ENCODE data around the gene KIF26B.

Gene KIF26B

DNA sequence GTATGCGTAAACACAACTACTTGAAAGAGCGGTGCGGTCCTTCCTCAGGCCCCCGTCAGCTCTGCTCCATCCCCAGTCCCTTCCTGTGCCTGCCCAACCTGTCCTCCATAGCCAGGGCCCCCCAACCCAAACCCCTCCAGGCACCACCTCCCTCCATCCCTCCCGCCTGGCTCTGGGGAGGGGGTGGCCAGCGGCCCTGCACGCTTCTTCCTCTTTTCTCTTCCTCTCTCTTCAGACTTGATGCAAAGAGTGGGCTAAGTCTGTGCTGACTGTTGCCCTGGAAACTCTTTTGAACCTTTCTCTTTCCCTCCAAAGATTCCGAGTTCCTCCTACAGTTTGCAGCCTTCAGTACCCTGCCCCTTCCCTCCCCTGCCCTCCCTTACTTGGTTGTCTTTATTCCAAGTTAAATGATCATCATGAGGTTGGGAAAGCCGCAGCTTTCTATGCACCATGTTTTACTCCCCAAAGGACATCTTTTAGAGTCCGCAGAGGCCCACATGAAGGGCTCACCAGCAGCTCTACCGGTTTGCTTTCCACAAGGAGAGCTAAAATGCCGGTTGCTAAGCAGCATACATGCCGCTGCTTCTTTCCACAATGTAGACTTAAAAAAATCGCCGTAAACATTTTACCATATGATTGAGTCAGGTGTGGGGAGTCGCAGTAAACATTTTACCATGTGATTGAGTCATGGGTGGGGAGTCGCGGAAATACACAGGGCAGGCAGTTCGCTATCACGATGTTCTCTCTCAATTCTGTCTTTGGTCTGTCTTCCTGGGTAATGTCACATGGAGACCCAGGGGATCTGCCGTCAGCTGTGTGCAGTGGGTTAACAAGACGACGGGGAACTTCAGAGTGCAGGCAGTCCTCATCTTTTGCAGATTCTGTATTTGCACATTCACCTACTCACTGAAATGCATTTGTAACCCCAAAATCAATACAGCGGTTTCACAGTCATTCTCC, 525.3 kb downstream of the KIF26B start:
- no peak for DNase-seq (ENCODE audit: low read depth, low spot score)

DNA sequence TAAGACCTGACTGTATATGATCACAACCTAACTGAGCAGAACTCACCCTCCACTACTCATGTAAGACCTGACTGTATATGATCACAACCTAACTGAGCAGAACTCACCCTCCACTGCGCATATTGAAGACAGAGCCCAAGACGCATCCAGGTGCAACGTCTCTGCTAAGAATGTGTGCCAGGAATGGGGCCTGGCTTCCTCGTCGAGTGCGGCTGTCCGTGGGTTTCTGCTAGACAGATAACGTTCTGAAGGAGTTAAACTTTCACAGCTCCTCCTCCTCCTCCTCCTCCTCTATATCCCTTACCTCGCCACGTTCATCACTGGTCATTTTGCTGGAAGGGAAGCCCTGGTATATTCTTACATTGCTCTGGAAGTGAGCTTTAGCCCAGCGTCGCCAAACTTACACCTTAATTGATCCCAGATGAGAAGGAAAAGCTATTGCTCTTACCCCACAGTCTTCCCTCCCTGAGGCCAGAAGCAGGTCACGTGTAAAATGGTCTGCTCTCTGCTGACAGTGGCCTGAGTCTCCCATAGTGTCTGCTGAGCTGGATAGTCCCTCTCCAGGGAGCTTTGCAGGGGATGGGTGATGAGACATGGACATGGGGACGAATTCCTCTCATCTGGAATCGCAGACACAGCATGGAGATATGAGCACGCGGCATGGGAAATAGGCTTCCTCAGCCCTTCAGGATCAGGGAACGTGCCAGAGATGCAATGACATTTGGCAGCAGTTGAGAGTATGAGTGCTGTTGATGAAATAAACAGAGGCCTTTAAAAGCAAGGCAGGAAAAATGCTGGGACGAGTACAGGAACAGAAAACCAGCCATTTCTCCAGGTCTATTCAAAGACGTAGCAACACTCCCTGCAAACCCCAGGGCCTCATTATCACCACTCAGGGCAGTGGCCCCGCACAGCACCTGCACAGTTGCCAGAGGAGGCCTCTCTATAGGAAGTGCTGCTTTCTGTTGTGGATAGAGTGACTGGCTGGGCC, 528.1 kb downstream of the KIF26B start:
- no peak for DNase-seq (ENCODE audit: low read depth, low spot score)

DNA sequence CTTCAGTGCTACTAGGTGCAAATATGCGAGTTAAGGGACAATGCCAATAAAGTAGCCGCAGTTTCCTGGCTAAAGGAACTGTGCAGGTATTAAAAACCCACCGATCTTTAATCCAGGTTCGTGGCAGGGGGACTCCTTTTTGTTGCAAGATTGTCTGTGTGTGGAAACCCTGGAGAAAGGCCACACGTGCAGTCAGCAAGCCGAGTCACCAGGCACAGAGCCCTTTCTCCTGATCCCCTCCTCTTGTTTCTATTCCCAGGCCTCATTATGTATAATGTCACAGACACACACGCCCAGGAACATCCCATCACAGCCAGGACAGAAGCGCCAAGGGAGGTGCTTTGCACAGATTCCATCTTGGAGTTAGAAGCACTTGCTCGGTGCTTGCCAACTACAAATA, 528.9 kb downstream of the KIF26B start:
- no peak for DNase-seq (ENCODE audit: low read depth, low spot score)

DNA sequence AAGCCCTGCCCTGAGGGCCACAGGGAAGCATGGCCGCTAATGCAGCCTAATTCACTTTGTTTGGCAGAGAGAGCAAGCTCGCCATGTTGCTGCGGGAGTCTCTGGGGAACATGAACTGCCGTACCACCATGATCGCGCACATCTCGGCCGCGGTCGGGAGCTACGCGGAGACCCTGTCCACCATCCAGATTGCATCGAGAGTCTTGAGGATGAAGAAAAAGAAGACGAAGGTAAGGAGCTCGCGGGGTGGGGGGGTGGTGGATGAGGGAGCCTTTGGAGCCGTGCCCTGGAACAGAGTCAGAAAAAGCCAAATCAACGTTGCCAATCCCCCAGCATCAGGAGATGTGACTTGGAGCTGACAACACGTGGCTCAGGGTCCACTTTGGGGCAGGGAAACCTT, 529.4 kb downstream of the KIF26B start:
- DNase-seq (ENCODE audit: low read depth, low spot score), result no peak

DNA sequence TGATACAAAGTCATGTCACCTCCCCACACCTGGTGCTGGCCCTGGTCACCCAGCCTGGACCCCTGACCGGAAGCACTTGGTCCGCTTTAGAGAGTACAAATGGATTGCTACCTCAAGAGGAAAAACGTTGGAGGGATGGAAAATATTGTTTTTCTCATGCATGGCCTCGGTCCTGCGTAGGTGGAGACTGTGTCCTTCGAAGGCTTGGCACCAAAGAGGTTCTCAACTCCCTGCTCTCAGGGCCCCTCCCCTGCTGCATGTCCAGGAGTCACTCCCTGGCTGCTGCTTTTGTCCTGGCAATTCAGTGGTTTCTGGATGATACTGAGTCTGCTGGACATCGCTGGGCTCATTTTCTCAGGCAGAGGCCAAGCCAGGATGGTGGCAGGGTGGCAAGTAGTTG, 529.8 kb downstream of the KIF26B start:
- DNase-seq (ENCODE audit: low read depth, low spot score), result no peak

DNA sequence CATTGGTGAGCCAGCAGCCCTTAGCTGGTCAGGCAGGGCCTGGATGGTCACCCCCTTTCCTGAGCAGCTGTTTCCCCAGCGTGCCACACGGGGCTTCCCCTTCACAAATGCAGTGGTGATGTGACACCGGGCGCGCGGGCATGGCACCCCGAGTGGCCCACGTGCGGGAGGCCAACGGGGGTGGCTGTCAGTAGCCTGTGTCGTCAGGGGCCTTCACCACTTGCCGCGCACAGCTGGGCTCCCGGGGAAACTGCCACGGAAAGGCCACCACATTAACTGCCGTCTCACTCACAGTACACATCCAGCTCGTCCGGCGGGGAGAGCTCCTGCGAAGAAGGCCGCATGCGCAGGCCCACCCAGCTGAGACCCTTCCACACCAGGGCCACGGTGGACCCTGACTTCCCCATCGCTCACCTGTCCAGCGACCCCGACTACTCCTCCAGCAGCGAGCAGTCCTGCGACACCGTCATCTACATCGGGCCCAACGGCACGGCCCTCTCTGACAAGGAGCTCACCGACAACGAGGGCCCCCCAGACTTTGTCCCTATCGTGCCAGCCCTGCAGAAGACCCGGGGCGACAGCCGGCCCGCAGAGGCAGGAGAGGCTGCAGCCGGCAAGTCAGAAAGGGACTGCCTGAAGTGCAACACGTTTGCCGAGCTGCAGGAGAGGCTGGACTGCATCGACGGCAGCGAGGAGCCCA, 530.5 kb downstream of the KIF26B start:
- no peak for DNase-seq (ENCODE audit: low read depth, low spot score)

DNA sequence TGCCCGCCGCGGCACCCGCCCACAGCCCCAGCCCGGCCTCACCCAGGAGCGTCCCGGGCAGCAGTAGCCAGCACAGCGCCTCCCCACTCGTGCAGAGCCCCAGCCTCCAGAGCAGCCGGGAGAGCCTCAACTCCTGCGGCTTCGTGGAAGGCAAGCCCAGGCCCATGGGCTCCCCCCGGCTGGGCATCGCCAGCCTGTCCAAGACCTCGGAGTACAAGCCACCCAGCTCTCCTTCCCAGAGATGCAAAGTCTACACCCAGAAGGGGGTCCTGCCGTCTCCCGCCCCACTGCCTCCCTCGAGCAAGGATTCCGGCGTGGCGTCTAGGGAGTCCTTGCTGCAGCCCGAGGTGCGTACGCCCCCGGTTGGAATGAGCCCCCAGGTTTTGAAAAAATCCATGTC, 531.2 kb downstream of the KIF26B start:
- no peak for DNase-seq (ENCODE audit: low read depth, low spot score)

DNA sequence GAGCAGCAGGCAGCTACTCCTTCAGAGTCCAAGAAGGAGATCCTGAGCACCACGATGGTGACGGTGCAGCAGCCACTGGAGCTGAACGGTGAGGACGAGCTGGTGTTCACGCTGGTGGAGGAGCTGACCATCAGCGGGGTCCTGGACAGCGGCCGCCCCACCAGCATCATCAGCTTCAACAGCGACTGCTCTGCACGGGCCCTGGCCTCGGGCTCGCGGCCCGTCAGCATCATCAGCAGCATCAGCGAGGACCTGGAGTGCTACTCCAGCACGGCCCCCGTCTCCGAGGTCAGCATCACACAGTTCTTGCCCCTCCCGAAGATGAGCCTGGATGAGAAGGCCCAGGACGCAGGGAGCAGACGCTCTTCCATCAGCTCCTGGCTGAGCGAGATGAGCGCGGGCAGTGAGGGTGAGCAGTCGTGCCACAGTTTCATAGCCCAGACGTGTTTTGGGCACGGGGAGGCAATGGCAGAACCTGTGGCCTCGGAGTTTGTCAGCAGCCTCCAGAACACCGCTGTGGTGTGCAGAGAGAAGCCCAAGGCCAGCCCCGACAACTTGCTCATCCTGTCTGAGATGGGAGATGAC, 531.8 kb downstream of the KIF26B start:
- no peak for DNase-seq (ENCODE audit: low read depth, low spot score)

DNA sequence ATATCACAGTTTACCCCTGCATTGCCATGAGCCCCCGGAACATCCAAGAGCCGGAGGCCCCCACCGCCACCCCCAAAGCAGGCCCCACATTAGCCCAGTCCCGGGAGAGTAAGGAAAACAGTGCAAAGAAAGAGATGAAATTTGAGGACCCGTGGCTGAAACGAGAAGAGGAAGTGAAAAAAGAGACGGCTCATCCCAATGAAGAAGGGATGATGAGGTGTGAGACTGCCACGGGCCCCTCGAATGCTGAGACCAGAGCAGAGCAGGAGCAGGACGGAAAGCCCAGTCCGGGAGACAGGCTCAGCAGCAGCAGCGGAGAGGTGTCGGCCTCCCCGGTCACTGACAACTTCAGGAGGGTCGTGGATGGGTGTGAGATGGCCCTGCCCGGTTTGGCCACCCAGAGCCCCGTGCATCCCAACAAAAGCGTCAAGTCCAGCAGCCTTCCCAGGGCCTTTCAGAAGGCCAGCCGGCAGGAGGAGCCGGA, 532.4 kb downstream of the KIF26B start:
- no peak for DNase-seq (ENCODE audit: low read depth, low spot score)

DNA sequence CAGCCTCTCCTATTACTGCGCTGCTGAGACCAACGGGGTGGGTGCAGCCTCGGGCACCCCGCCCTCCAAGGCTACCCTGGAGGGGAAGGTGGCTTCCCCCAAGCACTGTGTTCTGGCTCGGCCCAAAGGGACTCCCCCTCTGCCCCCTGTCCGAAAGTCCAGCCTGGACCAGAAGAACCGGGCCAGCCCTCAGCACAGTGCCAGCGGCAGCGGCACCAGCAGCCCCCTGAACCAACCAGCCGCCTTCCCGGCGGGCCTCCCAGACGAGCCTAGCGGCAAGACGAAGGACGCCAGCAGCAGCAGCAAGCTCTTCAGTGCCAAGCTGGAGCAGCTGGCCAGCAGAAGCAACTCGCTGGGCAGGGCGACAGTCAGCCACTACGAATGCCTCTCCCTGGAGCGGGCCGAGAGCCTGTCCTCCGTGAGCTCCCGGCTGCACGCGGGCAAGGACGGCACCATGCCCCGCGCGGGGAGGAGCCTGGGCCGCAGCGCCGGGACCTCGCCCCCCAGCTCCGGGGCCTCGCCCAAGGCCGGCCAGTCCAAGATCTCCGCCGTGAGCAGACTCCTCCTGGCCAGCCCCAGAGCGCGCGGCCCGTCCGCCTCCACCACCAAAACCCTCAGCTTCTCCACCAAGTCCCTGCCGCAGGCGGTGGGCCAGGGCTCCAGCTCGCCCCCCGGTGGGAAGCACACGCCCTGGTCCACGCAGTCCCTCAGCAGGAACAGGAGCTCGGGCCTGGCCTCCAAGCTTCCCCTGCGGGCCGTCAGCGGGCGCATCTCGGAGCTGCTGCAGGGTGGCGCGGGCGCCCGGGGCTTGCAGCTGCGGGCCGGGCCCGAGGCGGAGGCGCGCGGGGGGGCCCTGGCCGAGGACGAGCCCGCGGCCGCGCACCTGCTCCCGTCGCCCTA, 533.1 kb downstream of the KIF26B start:
- no peak for DNase-seq (ENCODE audit: low read depth, low spot score)

DNA sequence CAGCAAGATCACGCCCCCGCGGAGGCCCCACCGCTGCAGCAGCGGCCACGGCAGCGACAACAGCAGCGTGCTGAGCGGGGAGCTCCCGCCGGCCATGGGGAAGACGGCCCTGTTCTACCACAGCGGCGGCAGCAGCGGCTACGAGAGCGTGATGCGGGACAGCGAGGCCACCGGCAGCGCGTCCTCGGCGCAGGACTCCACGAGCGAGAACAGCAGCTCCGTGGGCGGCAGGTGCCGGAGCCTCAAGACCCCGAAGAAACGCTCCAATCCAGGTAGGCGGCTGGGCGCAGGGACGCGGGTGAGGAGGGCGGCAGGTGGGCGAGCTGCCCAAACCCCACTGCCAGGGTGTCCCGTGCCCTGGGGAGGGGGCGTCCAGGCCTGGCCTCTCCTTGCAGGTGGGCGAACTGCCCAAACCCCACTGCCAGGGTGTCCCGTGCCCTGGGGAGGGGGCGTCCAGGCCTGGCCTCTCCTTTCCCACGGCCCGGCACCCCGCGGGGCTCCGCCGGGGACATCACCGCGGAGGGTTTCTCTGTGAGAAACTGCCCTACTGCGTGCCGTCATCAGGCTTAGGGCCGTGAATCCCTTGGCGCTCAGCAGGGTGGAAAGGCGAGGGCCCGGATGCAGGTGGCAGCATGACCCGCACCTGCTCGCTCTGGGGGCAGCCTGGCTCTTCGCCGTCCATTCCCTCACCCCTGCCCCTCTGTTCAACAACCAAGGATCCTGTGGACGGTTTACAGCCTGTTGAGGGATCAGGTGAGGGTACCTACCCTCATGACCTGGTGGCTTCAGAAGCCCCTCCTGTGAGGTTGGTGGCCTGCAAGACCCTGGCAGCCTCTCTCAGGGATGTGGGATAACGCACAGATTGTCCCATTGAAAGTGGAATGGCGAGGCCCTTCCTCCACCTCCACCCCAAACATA, 534.0 kb downstream of the KIF26B start:
- DNase-seq (ENCODE audit: low read depth, low spot score), result no peak

DNA sequence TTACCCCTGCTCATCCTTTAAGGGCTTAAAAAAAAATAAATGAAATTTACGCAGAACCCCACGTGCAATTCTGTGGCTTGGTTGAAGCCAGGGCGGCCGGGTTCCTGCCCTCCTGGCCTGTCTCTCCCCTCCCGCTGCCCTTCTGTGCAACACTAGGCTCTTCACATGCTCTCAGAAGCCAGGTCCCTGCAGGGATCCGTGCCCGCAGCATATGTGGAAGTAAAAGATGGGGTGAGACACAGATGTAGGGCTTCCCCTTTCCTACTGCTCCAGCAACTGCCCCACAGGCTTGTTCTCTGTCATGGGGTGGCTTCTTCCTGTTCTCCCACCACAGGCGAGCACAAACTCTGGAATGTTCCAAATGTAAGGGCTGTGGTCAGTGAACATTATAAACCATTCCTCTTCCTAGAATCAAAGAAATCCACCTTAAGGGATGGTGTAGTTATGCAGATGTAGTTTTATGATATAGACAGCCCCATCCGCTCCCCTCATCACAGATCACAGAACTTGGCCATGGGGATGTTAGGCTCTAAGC, 535.4 kb downstream of the KIF26B start:
- no peak for DNase-seq (ENCODE audit: low read depth, low spot score)

DNA sequence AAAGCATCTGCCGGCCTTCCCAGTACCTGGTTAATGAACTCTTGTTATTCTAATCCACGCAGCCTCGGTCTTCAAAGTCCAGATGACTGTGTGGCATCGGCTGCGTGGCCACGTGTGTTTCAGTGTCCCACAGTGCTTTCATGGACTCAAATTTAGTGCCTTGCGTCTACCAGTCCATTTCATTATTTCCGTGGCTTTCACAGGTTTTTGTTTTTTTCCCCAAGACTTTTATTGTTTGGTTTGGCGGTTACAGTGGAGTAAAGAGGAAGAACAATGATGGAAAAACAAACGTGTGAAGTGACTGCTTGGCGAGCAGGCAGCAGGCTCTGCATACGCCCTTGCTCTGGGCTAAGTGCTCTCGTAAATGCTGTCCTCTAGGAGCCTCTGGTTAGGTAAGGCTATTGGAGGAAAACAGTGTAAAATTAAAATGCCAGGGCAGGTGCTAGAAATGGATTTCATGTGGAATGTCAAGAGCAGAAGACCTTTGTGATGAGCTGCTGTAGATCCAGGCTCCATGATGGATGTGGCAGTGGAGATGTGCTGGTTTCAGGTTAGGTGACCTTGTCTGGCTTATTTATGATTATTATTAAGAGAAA, 536.3 kb downstream of the KIF26B start:
- no peak for DNase-seq (ENCODE audit: low read depth, low spot score)

DNA sequence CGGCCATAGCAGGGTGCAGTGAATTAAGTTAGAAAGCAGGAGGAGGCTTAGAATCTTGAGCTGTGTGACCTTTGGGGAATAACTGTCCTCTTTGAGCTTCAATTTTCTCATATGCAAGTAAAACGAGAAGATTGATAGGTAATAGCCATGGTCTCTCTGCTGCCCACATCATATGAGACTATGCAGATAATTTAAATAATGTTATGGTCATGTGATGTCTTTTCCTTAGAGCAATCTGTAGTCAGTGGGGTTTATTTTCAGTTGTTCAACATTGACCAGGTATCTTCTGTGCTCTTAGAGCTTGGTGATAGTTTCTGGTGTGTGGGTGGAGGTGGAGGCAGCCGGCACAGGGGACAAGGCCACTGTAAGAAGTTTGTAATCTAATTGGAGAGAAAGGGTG, 537.1 kb downstream of the KIF26B start:
- no peak for DNase-seq (ENCODE audit: low read depth, low spot score)

DNA sequence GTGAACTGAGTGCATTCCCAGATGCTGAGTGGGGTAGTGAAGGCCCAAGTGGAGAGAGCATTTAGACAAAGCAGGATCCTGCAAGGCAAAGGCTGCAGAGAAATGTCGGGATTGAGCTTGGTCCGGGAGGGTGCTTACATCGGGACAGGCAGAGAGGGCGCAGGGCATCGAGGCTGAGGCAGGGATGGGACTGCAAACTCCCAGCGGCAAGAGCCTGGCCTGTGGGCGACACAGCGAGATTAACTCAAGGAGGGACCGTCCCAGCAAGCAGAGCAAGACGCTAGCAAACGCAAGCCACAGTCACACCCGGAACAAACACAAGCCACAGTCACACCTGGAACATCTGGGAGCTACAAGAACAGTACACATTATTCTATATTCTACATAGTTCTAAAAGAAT, 537.5 kb downstream of the KIF26B start:
- no peak for DNase-seq (ENCODE audit: low read depth, low spot score)

DNA sequence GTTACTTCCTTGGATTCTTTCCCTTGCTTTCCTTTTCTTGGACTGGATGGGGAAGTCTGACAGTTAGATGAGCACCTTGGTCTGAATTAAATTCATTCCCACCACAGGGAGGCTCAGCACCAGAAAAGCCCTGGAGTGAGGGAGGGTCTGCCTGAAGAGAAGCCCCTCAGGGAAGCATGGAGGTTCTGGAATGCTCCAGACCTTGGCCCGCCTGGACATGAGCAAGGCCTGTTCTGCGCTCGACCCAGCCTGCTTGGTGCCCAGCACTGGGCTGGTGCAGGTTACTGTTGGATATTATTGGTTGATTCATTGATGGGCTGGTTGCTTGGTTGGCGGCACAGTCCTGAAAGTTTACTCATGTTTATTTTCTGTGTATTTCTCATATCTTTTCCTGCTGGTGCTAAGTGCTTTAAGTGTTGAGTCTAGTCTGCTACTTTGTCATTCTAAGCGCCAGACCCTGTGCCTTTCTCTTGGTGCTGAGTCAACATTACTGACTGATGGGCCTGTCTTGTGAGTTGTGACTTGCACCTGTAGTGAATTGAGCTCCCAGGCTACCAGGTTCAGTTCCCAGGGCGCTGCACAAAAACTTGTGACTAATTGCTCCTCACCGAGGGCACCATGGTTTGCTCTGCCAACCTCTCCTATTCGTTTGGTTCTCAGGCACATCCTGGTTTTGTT, 538.5 kb downstream of the KIF26B start:
- no peak for DNase-seq (ENCODE audit: low read depth, low spot score)

DNA sequence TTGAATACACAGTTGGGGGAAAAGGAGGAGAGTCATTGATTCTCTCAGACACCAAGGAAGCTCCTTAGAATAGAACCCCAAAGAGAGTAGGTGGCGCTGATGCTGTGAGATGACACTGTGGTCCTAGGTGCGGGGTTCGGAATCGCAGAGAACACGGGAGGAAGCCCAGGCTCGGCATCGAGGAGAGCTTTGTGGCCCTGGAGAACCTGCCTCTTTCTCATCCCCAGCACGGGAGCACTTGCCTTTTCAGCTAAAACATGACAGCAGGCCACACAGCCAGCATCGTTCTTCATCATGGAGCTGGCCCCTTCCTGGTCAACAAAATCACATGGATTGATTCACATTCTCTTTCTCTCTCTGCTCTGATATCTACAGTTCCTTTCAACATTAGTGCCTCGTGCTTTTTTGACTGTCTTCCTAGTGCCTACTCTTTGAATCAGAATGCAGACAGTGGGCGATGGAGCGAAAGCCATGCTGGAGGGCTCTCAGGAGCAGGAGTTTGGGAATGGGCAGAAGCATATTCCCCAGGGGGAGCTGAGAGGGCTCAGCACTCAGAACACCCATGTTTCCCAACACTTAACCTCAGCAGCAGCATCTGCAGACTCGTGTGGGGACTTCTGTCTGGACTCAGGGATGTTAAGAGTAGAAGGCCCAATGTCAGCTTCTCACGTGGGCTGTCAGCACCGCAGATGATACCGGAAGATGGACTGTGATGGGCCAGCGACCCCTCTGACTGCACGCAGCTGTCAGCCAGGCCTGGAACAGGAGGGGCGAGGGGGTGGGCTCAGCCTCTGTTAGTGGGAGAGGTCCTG, 539.4 kb downstream of the KIF26B start:
- DNase-seq (ENCODE audit: low read depth, low spot score), result no peak
